ENCODE results near the gene KDSR.
A peak's percentile ranks its signal among the peaks of the same experiment; 100 is the strongest.

KDSR gene

DNA sequence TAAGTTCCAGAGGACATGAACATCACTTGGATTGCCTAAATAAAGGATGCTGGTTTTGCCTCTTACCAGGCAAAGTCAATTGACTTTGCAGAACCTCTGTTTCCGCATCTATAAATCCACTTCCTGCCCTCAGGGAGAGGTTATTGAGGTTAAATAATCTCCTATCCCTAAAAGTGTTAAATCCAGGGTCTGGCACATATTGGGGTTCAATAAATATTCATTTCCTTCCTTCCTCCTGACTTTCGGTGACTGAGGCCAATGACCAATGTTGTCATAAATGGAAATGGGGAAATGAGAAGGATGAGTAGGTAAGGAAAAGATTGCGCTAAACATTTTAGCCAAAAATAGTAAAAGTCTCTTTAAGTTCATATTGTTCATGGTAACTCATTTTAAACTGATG, 63.5 kb downstream of the KDSR start:
- no peak for DNase-seq (ENCODE audit: low spot score)

DNA sequence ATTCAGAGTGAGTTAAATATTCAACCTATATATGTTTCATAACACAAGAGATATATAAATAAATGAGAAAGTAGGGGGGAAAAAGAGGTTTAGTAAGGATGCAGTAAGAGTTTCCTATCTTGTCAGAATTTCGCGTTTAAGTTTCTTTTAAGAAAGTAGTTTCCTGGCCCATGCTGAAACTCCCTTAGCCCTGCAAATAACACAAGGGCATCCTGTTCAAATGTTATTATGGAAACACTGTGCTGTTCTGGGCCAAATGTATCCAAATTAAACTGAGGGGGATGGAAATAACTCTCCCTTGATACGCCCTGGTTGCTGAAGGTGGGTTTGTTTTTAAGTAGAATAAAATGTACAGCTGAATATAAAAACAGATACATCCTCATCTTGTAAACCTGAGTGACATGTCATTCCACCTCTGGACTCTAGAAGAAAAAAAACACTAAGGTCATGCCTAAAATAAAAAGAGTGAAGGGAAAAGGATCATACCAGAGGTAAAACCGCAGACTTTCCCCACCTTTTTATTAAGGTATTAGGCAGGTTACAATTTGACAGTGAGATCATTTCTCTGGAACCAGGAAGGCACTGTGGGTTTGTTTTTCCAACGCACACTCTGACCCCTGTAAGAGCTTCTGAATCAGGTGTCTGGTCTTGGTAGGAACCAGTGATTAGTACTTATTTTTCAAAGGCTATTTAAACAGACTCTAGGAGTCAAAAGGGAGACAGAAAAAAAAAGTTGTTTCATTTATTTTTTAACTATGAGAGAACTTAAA, 64.2 kb downstream of the KDSR start:
- no peak for DNase-seq (ENCODE audit: low spot score)

DNA sequence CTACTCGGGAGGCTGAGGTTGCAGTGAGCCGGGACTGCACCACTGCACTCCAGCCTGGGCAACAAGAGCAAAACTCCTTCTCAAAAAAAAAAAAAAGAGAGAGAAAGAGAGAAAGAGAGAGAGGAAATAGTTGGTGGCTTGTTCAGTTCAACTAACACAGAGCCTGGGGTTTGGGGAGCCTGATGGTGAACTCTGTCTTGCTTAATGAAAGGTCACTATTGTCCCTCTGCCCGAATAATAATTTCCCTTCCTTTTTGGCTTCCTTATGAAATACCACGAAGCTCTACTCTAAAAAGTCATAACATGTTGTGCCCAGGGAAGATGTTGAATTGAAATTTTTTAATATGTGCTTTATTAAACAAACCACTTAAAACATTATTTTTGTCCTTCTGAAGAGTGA, 64.8 kb downstream of the KDSR start:
- no peak for DNase-seq (ENCODE audit: low spot score)

DNA sequence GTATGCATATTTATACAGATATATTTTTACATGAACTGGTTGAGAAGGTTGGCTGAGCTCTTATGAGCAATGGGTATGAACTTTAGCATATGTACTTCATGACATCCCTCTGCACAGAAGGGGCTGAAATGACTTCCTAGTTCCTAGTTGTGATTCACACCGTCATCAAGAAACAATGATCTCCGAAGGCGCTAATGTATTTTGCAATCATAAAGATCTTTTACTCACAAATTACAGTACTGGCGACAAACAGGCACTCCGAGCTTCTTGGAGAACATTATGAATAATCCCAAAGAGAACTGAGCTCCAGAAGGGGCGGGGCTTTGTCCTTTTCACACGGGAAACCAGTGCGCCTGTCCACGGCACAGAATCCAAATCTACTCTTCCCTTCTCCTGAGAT, 65.6 kb downstream of the KDSR start:
- DNase-seq (ENCODE audit: low spot score): no peak

DNA sequence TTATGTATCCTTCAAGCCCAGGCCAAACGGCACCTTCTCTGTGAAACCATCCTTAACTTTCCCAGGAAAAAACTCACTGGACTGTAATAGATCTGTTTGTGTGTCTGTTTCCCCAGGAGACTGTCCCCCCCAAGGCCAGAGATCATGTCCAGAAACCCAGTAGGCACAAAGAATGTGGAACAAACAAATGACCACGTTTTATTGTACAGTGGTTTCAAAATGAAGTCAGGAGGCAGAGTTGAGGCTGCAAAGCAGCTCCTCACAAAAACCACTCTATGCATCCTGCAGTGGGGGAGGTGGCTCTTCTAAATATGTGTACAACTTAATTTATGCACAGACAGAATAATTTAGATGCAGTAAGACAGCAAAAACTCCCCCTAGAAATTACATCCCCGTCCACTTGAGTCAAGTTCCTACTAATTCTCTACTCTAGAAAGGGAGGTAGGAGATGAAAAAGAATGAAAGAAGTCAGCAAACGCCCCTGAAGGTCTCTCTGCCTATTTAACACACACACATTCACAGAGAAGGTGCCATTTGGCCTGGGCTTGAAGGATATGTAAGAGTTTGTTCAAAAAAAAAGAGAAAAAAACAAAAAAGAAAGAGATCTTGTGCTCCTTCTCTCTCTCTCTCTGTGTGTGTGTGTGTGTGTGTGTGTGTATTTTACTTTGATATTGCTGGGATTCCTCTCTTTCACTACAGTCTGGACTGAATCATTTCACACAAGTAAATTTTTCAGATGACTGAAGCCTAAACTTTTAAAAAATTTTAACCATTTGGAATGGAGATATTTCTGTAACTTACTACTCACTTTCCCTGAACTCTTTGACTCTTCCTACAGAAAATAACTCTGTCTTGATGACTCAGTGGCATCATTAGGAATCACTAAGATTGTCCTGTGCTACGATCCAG, 66.9 kb downstream of the KDSR start:
- no peak for DNase-seq (ENCODE audit: low spot score)

DNA sequence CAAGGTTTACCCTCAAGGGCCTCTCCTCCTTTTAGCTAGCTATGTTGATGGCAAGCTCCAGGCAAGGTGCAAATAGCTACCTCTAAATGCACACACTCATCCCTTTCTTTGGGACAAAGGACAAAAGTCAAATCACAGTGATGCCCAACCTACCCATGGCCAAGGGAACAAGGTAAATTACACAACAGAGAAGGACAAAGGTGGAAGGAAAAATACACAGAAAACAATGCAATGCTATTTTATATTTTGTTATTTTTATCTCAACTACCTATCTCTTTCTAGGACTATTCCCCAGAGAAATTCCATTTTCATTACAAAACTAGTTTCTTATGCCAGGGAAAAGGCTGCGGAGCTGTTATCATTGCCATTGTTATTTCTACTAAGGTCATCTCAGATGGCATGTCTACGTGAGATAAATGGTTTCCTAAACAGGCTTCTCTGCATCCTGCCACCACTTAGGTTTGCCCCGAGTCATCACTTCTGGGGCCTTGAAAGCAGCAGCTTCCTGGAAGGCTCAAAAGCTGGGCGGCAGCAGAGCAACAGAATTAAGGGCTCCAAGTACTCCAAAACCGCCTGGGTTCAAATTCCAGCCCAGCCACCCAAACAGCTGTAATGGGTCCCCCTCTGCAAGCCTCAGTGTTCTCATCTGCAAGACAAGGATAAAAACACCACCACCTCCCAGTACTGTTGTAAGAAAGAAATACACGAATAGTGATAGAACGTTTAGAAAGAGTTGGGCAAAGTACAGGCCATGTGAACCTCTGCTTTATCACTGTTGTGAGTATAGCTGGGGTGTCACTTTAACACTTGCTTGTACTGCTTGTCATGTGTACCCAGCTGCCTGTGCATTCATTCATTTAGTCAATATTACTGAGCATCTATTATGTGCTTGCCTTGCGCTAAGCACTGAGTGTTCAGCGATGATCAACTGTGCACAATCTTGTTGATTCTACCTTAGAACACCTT, 68.3 kb downstream of the KDSR start:
- peak; percentile 53 for DNase-seq (ENCODE audit: low spot score)

DNA sequence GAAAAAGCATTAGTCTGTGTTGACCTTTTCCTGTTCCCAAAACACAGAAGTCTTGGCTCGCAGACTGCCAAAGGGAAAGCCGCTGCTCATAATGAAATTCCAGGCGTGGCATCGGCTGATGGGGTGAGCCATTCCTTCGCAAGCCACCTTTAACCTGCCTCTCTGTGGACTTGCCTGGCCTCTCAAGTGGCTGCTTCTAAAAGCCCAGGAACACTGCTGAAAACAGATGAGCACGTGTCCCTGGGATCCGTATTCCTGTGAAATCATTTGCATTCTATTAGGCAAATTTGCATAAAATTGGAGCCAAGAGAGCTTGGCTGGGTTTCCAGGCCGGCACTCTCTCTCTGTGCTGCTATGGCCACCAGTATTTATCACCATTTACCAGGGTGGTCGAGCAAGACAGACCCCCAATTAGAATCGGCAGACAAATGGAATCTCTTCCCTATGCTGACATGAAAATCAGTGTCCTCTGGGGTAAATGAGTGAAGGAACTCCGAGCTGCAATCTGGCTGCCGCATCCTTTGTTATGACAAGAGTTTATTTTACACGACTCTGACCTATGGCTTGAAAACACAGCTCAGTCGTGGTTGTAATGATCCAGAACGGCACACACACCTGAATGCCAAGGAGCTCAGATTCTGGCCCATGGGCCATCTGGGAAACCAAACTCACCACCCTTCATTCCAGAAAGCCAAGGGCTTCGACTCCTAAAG, 69.2 kb downstream of the KDSR start:
- DNase-seq (ENCODE audit: low spot score): no peak

DNA sequence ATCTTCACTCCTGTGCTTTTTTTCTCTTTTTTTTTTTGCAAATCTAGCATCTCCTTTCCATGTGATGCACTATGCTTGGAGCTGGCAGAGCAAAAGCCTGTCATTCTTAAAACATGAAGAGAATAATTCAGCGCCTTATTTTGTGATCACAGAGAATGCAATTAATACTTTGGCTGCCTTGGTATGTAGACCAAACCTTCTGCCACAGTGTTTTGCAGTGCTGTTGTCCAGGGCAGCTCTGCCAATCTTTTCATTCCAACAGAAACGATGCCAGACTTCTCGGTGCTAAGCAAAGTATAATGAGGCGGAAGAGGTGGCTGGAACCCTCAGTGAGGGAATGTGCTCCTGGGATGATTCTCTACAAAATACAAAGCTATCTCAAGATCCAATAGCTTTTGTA, 73.1 kb downstream of the KDSR start:
- DNase-seq (ENCODE audit: low spot score): no peak

DNA sequence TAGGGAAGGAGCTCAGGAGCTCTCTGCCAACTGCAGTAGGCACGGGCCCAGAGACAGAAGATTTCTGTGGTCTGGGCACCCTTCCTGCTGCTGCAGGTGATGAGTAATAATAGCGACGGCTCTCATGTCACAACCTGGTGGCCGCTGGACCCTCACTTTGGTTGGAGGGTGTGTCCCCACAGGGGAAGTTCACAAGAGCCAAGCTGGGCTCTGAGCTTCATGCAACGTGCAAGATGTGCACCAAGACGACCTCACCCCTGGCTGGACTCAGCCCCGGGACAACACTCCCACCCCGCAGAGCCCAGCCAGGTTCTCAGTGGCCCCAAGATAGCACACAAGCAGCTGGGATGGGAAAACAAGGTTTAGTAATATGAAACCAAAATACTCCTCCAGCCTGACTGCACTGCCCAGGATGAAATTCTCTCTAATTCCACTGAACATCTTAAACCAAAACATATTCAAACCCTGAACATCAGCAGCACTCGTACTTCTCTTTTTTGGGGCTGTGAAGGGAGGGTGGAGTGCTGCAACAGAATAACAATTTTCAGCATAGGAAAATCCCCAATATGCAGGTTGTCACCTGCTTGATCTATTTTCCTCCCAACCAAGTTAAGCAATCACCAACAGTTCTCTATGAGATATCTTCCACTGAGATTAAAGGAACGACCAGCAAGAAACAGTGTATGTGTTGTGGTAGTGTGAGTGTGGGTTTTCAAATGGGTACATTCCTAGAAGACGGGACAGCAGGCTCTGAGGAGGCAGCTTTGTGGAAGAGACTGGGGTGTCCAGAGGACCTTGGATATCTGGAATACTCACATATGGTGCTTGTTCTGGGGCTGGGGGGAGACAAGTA, 73.9 kb downstream of the KDSR start:
- DNase-seq (ENCODE audit: low spot score): no peak

DNA sequence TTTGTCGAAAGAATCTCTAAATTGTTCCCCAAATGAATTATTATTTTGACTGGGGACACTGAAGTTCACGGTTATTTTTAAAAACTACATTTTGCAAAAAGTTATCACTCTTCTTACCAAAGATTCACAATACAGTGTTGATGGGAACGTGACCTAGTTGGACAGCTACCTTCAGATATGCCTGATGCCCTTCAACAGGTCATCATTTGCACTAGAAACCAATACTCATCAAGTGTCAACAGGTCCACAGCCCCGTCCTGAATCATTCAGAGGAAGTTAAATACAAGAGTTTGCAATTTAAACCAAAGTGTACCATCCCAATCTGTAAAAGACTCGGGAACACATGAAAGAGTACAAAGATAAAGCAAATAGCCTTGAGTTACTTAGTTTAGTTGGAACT, 75.7 kb downstream of the KDSR start:
- DNase-seq (ENCODE audit: low spot score): no peak

DNA sequence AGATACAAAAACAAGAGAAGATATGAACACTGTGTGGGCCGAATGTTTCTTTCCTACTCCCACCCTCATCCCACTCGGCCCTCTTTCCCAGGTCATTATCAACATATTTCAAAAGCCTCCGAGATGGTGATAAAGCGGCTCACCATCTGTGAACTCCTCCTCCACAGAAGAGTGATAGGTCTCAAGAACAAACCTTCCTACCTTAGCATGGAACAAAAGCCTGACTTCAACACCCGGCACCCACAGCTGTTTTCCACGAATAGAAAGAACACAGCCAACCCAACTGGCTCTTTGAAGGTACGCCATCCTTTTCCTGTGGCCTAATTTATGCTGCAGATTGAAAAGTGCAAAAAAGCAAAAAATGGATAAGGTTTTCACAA, 76.2 kb downstream of the KDSR start:
- peak; percentile 64 for DNase-seq (ENCODE audit: low spot score)

DNA sequence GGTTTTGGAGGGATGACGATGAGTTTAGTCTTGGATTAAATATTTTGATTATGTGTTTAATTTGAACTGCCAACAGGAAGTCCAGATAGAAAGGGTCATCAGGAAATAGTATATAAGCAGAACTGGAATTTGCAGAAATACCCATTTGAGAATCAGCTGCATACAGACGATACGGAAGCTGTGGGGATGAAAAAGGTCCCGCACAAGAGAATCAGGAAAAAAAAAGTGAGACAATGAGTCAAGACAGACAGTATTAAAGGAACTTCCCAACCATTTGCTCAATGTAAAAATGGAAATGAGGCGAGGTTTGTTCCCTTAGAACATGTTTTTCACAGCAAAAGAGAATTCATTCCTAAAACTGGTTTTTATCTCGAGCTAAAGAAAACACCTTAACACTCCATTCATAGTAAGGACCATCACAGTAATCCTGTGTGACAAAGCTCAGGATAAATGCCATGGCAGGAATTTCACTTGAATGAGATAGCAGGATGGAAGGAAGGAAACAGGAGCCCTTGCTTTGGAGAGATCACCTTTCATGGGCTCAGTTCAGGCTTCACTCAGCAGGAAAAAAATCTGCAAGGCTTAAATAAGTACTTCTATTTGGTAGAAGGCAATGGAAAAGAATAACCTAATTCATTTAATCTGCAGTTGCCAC, 76.7 kb downstream of the KDSR start:
- DNase-seq (ENCODE audit: low spot score): no peak

DNA sequence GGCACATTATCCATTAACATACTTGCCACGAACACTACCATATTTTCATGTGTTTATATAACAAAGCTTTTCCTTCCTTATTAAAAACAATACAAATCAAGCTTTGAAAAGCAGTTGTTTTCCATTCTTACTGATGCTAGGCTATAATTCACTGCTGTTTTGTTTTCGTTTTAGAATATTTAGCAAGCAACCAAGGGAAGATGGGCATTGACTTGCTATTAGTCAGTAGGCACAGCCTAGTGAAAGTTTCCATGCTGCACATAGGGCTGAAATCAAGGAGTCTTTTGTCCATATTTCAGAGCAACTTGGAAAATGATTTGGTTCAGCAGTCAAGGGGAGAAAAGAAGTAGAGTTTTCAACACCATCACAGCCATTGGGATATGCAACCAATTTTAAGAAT, 78.7 kb downstream of the KDSR start:
- DNase-seq (ENCODE audit: low spot score): no peak

DNA sequence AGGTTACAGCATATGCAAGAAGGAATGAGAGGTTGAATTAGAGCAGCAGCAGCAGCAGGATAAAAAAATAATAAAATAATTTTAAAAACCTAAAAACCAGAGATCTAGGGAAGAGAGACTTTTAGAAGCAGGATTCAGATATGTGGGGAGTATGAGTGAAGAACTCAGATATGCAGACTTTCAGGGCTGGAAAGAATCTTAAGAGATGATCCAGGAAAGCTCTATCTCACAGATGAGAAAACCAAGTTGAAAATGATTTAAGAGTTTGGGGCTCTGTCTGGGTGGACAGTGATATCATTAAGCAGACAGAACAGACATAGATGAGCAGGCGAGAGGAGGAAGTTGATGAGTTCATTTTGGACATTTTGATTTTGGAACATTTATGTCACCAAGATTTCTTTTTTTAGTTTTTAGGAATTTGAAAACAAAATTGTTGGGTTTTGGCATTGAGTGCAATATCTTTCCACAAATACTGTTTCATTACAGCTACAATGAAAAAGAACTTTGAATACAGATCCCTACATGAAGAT, 79.2 kb downstream of the KDSR start:
- DNase-seq (ENCODE audit: low spot score): no peak

DNA sequence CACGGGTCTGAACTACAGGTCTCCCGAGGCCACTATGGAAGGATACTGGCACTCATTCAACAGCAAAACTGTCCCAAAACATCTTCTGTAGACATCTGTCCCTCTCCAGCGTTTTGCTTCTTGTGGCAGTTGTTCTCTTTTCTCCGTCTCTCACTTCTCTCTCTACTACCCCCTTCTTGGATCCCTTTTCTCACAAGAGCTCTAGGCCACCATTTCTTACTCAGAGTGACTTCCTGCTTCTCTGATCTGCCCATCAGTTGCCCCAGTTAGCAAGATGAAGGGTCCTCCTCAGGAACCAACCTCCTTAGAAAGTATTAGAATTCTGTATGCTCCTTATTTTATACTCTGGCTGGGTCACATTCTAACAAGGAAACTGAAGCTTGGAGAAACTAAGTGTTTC, 80.1 kb downstream of the KDSR start:
- DNase-seq (ENCODE audit: low spot score): no peak

DNA sequence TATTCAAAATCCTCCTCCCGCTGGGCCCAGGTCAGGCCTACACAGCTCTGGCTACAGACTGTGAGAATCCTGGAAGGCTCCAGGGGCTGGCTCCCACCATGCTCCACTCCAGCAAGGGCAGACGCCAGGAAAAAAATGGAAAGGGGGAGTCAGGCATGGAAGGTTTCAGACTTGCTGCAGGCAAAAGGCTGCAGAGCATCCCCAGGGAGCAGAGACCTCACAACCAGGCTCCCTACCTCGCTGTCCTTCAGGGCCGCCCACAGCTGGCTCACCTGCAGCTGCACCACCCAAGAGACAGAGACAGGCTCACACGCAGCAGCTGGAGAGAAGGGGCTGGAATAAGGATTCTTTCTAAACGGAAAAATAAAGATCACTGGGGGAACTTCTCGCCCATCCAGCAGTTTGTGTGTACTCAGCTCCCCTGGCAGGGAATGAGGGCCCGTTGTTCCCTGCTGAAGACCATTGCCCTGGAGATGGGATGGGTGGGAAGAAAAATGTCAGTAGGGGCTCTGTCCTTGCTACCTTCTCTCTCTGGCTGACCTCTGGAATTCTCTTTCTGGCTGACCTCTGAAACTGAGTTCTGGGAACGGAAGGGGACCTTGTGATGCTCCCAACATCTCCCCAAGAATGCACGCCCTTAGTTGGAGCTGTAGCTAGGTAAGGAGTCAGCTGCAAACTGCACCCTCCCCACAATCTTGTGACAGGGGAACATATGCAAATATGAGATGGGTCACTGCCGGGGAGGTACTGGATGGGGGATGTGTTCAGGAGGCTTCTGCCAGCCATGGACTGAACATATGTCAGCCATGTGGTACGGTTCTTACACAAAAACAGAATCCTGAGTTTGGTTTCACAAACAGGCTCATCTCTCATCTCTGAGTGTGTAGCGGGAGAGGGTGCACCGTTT, 81.9 kb downstream of the KDSR start:
- DNase-seq (ENCODE audit: low spot score): no peak

DNA sequence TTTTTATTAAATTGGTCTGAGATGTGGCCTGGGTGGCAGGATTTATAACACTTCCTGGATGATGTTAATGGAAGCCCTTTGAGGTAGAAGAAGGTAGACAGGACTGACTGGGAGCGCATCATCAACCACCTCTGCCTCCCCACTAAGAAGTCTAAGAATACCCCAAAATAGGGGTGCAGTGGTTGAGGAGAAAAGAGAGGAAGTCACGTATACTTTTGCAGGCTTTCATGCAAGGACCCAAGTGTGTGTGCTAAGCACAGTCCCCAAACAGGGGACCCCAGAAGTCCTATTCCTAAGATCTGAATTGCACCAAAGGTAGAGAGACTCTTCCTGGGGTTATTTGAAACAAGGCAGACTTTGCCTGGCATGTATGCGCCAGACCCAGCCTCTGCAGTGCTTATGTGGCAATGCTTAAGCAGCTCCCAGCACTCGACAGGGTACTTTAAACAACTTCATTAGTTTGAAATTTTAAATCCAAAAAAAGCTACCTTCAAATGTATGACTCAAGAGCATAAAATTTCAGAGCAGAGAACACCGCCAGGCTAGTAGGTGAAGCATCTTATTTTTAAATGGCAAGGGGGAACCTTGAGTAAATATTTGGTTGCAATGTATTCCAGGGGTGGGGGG, 82.7 kb downstream of the KDSR start:
- DNase-seq (ENCODE audit: low spot score): no peak

Data from CD4-positive, alpha-beta T cell treated with Interleukin-15 for 4 hours (primary cell).